ENCODE results near the gene IRF2BP2.
A peak's percentile ranks its signal among the peaks of the same experiment; 100 is the strongest.
"Not testable (repeated sequence)": the region's sequence is repeated elsewhere in the genome, so short reads cannot be mapped to it uniquely, and the experiment has no call there.

IRF2BP2 gene

DNA sequence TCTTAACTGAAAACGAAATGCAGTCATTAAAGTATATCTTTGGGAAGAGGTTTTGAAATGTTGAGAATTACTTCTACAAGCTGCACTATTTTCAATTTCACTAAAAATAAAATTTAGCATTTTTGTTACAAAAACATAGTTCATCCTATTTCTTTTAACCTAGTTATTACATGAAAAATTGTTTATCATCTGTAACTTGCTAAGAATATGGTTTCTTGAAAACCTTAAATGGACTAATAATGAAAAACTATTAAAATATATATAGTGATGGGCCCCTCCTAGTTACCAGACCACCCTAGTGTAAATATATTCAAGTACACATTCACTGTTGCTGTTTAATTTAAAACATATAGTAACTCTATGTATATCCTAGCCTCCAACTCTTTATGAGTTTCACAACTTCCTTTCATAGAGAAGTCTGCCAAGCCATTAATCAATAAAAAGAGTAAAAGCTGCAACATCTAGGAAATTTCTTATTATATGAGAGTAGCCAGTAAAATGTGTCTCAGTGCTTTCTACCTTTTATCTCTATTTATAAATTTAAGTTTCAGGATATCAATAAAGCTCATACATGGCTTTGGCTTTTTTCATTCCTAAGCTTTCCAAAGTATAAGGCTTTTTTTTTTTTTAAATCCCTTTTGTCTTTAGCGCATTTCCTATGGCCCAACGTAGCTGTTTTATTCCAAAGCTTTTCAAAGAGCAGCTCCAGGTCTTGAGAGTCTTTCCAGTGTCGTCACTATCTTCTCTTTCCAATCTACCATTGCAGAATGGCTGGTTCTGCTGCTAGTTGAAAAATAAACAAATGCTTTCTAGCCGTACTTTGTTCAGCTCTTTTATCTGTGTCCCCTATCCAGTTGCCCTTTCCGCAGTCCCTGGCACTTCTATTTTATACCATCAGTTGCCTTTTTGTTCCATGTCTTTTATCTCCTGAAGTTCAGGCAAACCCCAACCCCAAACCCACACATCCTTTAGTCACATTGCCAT is 6.5 kb downstream of the IRF2BP2 start:
- H3K27ac ChIP-seq = peak overlapping the region; percentile 100
- no peak for DNase-seq (ENCODE audit: low read depth, low spot score)

DNA sequence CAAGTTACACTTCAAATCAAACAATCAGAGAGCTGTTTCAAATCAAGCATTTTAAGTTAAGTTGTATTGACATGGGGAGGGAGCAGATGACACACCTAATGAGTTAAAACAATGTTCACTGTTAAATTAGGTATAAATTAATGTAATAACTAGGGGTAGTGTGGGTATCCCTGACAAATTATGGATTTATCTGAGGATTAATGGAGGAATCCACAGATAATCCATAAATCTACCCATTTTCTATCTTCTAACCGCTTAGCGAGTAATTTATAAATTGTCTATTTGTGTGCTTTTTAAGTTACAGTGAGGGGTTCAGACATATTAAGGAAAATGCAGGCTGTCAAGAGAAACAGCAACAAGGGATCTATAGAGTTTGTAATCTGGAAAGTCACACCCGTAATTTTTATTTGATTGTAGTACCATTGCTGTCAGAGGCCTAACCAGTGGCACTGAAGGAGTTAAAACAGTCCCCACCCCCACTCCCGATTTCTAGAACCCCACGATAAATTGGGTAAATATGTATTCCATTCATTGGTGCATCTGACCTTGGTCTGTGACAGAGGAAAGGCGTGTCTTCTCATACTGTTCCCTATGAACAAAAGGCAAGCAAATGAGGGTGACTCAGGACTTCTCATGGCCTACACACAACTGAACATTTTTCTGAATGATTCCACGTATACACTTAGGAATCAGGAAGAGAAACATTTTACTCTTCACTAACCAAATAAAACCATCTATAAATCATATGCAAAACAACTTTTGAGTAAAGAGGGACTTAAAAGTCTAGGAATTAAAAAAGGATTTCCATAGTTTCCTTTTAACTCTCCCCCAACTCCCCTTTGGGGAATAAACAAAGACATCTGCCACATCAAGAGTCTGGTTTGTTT is 7.4 kb downstream of the IRF2BP2 start:
- peak; percentile 92 for DNase-seq (ENCODE audit: low read depth, low spot score)
- H3K27ac ChIP-seq = peak overlapping the region; percentile 100

DNA sequence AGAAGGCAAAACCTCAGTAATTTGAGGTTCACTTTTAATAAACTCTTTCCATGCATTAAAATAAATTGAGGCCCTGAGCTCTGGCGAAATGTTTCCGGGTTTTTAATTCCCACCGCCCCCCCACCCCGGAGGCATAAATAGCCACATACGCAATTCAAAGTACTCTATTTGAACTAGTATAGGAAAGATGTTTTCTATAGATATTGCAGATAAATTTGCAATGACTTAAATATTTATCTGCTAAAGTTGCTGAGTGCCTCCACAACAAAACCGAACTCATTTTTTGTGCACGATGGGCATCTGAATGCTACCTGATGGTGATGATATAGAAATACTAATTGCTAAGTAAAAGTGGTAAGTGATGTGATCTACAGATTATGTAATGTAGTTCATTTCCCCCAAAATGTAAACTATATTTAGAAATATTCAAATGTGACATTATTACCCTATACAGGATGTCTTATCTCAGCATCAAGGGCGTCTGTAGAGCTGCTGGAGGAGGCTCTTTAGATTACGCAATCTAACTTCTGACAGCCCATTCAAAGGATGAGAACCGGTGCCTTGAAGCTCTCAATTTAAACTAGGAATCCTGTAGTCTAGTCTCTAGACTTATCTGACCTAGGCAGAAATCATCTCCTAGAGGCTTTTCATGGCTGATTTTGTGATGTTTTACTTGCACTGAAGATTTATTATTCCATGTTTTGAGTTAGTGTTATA is 8.5 kb downstream of the IRF2BP2 start:
- H3K27ac ChIP-seq = peak overlapping the region; percentile 100
- no peak for DNase-seq (ENCODE audit: low read depth, low spot score)

DNA sequence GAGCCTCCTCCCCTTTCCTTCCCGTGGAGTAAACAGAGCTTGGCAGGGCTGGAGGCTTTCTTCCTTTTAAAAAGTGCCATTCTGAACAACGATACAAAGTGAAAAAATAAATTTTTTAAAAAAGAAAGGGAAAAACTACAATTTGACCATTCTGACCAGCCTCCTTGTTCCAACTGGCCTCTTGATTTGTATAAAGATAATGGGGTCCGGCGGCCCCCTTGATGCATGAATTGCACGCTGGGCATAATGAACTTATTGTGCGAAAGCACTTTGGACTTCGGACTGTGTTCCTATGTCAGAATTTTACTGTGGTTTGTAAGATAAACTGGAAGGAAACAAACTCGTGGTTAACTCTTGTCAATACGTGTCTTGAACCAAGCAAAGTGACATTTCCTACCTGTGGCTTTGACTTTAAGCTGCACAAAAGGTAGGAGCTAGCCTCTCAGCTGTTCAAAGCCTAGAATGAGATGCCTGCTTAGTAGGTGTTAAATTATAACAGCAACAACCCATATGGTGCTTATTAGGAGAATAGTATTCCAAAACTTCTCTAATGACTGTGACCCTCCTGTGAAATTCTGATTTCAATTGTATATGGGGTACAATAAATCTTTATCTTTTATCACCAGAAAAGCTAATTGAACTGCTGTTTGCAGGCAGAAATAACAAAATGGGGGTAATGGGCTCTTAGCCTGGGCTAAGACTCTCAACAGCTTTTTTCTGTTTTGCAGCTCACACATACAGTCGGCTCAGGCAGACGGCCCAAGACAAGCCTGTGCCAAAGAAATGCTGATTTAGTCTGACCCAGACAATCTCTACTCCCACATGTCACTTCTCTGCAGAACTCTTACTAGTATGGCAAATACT is 9.3 kb downstream of the IRF2BP2 start:
- no peak for DNase-seq (ENCODE audit: low read depth, low spot score)
- peak overlapping the region; percentile 100 for H3K27ac ChIP-seq

DNA sequence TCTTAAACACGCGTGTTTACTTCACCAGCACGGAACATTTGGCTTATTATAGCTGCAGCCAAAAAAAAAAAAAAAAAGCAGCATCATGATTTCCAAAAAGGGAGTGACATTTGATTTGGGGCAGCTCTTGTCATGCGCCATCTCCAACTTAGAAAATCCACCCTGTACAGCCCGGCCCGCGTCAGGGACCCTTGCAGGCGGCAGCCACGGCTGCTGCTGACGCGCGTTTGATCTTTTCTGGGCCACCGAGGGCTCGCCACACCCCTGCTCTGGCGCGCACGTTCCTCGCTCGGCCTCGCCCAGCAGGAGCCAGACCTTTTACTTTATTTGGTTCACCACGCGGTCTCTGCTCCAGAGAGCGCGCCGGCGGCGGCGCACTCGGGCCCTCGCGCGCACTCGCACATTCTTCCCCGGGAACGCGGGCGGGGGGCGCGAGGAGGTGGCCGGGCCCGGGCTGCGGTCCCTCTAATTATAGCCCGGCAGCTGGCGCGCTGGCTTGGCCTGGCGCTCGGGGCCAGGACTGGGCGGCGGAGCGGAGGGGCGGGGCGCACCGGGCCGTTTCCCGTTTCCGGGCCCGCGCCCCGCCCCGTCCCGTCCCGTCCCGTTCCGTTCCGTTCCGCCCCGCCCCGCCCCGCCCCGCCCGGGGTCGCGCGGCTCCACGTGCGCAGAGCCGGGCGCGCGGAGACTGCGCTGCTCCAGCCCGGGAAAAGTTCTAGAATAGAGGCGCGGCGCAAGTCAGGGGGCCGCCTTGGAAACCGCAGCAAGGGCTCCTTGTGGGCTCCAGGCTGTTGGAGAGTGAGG is 10.2 kb downstream of the IRF2BP2 start:
- H3K27ac ChIP-seq = peak overlapping the region; percentile 100
- DNase-seq (ENCODE audit: low read depth, low spot score) = no peak

DNA sequence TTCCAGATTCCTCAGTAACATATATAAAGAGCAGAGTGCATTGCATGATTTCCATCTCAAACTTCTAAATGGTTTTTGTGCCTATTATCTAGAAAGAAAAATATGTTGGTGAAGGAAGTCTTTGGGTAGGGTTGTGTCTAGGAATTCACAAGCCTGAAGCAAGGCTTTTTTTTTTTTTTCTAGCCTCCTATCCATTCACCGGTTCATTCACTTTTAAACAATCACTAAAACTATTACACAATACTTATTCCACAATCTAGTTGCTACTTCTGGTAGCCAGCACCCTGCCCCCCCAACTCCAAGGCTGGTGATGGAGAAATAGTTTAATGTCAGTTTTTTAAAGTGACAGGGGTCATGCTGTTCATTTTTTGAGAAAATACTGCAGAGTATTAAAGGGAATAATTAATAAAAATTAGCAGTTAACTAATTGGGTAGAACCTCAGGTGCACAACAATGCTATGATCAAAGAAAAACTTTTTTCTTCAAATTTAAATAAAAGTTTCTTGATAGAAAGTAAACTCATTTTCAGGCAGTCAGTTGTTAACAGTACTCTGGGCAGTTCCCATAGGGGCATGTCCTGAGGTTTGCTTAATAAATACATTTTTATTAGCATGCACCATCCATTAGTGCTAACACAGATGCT is 10.9 kb downstream of the IRF2BP2 start:
- DNase-seq (ENCODE audit: low read depth, low spot score) = no peak
- peak overlapping the region; percentile 100 for H3K27ac ChIP-seq

DNA sequence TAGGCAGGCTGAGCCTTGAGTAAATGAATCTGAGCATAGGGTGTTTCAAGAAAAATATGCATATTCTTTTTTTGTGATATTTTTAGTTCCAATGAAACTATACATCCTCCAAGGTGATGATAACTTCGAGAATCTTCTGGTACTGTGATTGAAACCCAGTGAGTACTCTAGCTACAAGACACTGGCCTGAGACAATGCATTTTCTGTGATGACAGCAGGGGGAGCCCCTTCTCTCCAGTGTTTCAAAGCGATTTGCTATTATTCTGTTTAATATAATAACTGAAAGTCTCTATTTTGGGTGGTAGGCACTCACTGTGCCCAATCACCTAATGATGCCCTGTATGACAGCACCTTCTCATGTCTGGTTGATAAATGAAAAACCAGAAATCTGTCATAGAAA is 12.1 kb downstream of the IRF2BP2 start:
- no peak overlapping the region for H3K27ac ChIP-seq
- DNase-seq (ENCODE audit: low read depth, low spot score) = no peak

DNA sequence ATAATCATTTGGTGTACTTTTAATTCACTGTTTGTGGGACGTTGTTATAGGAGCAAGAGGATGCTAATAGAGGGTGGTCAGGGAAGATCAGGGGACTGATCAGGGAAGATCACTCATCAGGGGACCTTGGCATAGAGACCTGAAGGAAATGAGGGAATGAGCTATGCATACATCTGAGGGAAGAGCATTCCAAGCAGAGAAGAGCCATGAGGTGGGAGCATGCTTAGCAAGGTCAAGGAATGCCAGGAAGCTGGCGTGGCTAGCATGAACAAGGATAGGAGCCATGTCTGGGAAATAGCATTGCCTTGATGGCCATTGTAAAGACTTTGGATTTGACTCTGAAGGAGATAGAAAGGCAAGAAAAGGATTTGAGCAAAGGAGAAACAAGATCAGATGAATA is 14.1 kb downstream of the IRF2BP2 start:
- DNase-seq (ENCODE audit: low read depth, low spot score) = no peak
- no peak overlapping the region for H3K27ac ChIP-seq

DNA sequence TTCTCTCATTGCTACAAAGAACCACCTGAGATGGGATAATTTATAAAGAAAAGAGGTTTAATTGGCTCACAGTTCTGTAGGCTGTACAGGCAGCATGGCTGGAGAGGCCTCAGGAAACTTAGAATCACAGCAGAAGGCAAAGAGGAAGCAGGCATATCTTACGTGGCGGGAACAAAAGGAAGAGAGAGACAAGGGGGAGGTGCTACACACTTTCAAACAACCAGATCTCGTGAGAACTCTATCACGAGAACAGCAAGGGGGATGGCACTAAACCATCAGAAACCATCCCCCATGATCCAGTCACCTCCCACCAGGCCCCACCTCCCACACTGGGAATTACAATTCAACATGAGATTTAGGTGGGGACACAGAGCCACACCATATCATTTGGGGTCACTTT is 15.4 kb downstream of the IRF2BP2 start:
- not testable (repeated sequence) for H3K27ac ChIP-seq; DNase-seq (ENCODE audit: low read depth, low spot score)

DNA sequence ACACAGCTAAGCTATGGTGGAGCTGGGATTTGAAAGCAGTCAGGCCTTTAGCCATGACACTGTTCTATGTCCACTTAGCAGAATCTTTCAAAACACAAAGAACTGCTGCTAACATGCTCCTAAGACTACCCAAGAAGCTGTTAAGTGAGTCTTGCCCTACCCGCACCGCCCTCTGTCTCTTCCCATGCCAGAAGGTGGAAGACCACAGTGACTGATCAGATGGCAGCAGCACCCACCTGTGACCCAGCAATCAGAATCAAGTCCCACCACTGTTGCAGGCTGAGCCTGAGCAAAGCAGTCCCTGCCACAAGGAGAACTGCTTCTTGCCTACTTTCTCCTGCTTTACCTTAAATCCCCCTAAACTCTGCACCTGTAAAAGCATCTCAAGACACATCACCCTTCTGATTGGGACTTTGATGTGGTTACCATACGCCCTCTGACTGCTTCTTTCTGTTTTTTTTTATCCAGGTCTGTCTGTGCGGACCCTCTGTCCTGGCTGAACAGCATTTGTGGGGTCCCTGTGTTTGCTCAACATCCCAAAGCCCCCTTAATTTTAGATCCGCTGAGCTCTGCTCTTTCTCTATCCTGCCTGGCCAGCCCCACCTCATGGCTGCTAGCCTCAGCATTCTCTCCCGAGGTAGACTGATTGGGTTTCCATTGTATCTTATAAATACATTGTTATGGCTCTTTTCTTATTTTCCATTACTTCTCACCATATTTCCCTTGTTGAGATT is 16.0 kb downstream of the IRF2BP2 start:
- DNase-seq (ENCODE audit: low read depth, low spot score) = no peak
- no peak overlapping the region for H3K27ac ChIP-seq

DNA sequence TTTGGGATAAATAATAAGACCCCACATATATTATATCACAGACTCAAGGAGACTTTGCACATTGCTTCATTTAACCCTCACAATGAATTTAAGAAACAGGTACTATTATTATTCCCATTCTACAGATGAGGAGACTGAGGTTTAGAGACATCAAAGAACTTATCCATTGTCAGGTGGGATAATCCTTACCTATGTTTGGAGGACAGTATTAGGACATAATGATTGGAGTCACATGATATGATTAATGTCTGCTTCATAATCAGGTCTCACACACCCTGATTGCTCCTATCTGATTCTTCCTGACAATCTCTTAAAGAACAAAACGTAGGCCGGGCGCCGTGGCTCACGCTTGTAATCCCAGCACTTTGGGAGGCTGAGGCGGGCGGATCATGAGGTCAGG is 16.9 kb downstream of the IRF2BP2 start:
- no peak for DNase-seq (ENCODE audit: low read depth, low spot score)
- H3K27ac ChIP-seq = no peak overlapping the region

DNA sequence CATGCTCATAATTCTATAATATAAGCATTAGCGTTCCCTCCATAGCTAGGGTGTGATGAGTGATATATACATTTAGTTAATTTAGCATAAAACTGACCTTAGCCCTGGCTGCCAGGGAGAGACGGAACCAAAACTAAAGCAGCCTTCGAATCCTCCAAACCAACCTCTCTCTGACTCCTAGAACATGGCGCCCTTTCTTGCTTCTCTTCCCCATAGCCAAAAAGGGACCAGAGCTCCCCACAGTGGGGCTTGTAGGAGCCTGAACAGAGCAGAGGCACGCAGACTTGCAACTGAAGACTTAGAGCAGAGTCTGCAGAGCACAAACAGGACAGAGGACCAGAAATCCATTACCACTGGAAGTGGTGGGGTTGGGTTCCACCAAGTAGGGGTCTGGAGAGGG is 17.7 kb downstream of the IRF2BP2 start:
- H3K27ac ChIP-seq = no peak overlapping the region
- DNase-seq (ENCODE audit: low read depth, low spot score) = no peak

DNA sequence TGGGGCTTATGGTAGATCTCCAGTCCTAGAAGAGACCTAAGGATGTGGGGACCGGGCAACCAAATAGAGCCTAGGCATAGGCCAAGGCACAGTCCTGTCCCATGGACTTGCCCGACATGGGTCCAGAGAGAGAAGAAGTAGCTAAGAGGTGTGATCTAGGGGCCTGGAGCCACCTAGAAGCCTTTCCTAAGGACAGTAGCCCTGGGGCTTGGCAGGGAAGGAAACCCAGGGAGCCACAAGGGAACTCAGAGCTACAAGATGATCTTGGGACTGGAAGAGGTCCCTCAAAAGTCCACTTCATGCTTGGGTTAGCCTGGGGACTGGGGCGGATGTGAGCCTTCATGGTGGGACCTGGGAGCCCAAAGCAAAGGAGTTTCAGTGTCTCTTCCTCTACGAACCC is 18.8 kb downstream of the IRF2BP2 start:
- no peak for DNase-seq (ENCODE audit: low read depth, low spot score)
- no peak overlapping the region for H3K27ac ChIP-seq

DNA sequence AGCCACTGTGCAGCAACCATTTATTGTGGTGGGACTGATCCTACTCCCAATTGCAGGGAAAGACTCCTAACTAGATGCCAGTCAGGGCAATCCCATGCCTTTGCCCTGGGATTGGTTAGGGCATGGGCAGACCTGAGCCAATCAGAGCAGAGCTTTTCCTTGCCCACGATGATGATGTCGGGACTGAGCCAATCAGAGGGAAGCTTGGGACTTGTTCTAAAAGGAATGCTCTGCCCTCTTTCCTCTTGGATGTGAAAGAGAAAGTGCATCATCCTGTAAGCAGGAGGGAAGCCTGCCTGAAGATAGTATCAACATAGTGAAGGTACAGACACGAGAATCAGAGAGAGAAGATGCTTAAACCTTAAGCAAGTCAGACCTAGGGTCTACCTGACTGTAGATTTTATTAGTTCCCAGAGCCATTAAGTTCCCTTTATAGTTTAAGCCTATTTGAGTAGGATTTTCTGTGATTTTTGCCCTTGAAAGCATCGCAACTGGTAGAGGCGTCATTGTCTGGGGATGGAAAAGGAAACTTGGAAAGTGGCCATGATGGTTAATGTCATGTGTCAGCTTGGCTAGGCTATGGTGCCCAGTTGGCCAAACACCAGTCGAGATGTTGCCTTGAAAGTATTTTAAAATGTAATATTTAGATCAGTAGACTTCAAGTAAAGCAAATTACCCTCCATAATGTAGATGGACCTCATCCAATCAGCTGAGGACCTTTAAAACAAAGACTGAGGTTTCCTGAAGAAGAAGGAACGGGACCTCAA is 19.9 kb downstream of the IRF2BP2 start:
- DNase-seq (ENCODE audit: low read depth, low spot score) = no peak
- peak overlapping the region; percentile 81 for H3K27ac ChIP-seq

DNA sequence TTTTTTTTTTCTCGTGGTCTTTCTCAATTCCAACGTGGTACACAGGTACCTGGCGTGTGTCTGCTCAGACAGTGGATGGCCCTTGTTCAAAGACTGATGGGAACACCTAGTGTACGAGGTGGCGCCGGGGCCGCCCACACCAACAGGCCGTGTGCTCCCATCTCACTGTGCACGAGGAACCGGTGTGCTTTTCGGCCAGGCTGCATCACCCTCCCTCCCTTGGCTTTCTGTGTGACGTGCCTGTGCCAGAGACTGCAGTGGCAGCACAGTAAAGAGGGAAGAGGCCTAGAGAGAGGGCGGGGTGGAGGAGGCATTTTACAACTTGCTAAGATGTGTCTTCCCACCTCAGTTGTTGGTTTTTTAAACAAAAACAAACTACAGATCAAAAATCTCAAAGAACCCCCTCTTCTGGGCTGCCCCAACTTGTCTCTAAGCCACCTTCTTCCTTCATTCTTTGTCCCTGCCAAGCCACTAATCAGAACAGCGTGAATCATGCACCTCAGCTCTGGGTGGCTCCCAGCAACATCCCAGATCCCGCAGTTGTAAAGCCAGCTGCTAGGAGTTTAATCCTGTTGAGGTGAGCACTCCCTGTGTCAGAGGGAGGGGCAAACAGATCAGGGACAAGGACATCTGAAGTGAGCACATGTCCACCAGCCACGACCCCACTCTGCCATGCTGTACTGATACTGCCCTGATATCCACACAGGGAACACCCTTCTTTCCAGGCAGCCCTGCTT is 20.7 kb downstream of the IRF2BP2 start:
- no peak for DNase-seq (ENCODE audit: low read depth, low spot score)
- peak overlapping the region; percentile 81 for H3K27ac ChIP-seq

DNA sequence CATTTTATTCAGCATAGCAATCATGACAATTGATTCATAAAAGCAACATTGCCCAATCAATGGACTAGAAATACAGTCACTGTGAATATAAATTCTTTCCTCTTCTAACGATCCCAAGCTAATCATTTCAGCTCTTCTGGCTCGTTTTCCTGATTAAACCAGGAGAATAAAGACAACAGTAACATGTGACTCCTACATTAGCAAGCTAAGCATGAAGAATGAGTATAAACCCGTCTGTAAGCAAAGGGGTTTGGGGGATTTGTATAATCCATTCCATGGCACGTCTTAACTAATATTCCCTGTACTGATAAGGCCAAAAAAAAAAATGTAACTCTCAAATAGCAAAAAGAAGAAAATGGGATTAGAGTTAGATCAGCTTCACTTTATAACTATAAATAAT is 21.6 kb downstream of the IRF2BP2 start:
- no peak for DNase-seq (ENCODE audit: low read depth, low spot score)
- H3K27ac ChIP-seq = peak overlapping the region; percentile 81
